ENCODE results near the gene SFTPD. TPM values are rescaled to one million over a fixed set of nuclear protein-coding genes. Genes with fewer than 3 reads are reported as not detected.

The SFTPD gene
- total RNA-seq, 1 experiment from 2014 or later = 0.24 TPM

DNA sequence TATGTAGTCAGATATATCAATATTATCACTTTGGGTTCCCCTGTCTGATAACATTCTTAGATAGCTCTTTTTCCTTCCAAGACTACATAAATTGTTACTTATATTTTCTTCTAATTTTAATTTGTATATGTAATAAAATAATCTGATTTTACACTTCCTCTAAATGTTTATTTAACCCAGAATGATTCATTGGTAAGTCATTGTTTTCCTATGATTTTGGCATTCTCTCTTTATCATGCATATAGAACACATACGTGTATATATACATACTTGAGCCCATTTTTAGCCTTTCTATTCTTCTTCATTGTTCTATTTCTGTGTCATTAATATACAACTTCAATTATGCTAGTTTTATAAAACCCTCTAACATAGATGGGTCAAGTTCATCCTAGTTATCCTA, 16.6 kb downstream of the SFTPD start:
- WGBS (ENCODE audit: extremely low coverage, insufficient read length, low lambda C conversion rate) = no CpG with 5 or more reads among the region's 1 CpG
- Mint-ChIP-seq H3K4me3 (no peak overlapping the region), H3K27me3 (ENCODE audit: low read depth) (peaks cover 26% of the 10 kb centered on the region), H3K36me3 (ENCODE audit: insufficient read depth in 1 of 3, low read depth in 3 of 3) (0 out of 7 replicates have a peak, but pooled peaks cover 0 to under 1% (median 0%) of the 10 kb centered on the region in 3 experiments), H3K27ac (no peak overlapping the region), H3K9me3 (peaks cover under 1% of the 10 kb centered on the region in 2 experiments; a peak in 3 of 5 replicates), H3K4me1 (peaks cover 4 to 5% of the 10 kb centered on the region in 2 experiments)
- no peak overlapping the region for H4K91ac ChIP-seq (ENCODE audit: insufficient read length, low read depth, low read length)
- H2AFZ ChIP-seq (ENCODE audit: low read length) = no peak overlapping the region
- H2AK5ac ChIP-seq (ENCODE audit: insufficient read length, low read length) = no peak overlapping the region
- H2BK120ac ChIP-seq (ENCODE audit: low read depth, low read length, poor library complexity, severe bottlenecking) = no peak overlapping the region
- no peak overlapping the region for H3T11ph ChIP-seq (ENCODE audit: low read length)
- no peak overlapping the region for H2BK5ac ChIP-seq (ENCODE audit: insufficient read length, low read length)
- no peak overlapping the region for H3K23ac ChIP-seq (ENCODE audit: insufficient read length, low read depth, low read length)
- H3K9me3 ChIP-seq (ENCODE audit: control insufficient read depth, low read depth, low read length) = no peaks in the 10 kb centered on the region
- H2BK20ac ChIP-seq (ENCODE audit: low read depth, low read length, poor library complexity, severe bottlenecking) = no peak overlapping the region
- TF ChIP-seq CTCF (conservative IDR thresholded peaks at IDR 0.05) = no peak
- H3K14ac ChIP-seq (ENCODE audit: insufficient read depth, low read length) = no peak overlapping the region
- H3K79me1 ChIP-seq (ENCODE audit: insufficient read depth, low read depth, low read length, poor library complexity, severe bottlenecking) = no peaks in the 10 kb centered on the region
- H3K4me2 ChIP-seq (ENCODE audit: insufficient read depth, insufficient read length, low read length) = no peak overlapping the region
- no peaks in the 10 kb centered on the region for H3K4me1 ChIP-seq (ENCODE audit: insufficient read depth, low read length)
- H3K27me3 ChIP-seq (ENCODE audit: insufficient read depth, low read length) = peaks cover 7% of the 10 kb centered on the region; the same call in 1 of the 2 replicates
- H3K56ac ChIP-seq (ENCODE audit: insufficient read length, low read depth, low read length) = no peak overlapping the region
- H2BK12ac ChIP-seq (ENCODE audit: insufficient read length, low read depth, low read length) = no peak overlapping the region
- H2BK15ac ChIP-seq (ENCODE audit: low read depth, low read length) = no peak overlapping the region
- H3K23me2 ChIP-seq (ENCODE audit: insufficient read length, low read depth, low read length, poor library complexity, severe bottlenecking) = peaks cover 3% of the 10 kb centered on the region
- H3K9ac ChIP-seq (ENCODE audit: extremely low read depth, insufficient read length, low read length) = no peak overlapping the region
- H3K18ac ChIP-seq (ENCODE audit: insufficient read length, low read depth, low read length) = no peak overlapping the region
- H4K20me1 ChIP-seq (ENCODE audit: control insufficient read depth, insufficient read depth, insufficient read length) = no peaks in the 10 kb centered on the region
- H3K4ac ChIP-seq (ENCODE audit: low read depth, low read length) = no peak overlapping the region
- no peak overlapping the region for H4K5ac ChIP-seq (ENCODE audit: insufficient read length, low read depth, low read length)
- no peak overlapping the region for H3K27ac ChIP-seq (ENCODE audit: insufficient read length, low read depth, low read length)
- DNase-seq = no peak
- no peak overlapping the region for H4K8ac ChIP-seq (replicated peaks; ENCODE audit: insufficient read length, low read depth, low read length)
- no peaks in the 10 kb centered on the region for H3K79me2 ChIP-seq (ENCODE audit: insufficient read depth, low read length)
